SK-N-SH (cell line): ENCODE results near the gene HBG2. TPM values are rescaled to one million over a fixed set of nuclear protein-coding genes. Genes with fewer than 3 reads are reported as not detected.

Source experiments
- CTCF ChIA-PET: fragments of 300-600, 350-600 bp; formaldehyde crosslinking; extraction: SDS; loops from one replicate; lab custom pipeline; 2021; lab: Yijun Ruan, JAX
- POLR2A ChIA-PET: fragments of 350-600 bp; sonication (Branson Sonifier 250); formaldehyde crosslinking; extraction: SDS; loops from one replicate; lab custom pipeline; 2020; ENCODE audit warnings: antibody characterized with exemption, inconsistent platforms; lab: Yijun Ruan, JAX
- DNase-seq: peaks from one replicate; pipeline ENCODE4 v3.0.0; 2012
- H2AFZ ChIP-seq: fragments of 200-600 bp; sonication (generic); 2 replicates; pipeline ENCODE4 v1.8.1; 2016; ENCODE audit warnings: antibody characterized with exemption, mild to moderate bottlenecking, low read depth
- H3F3A ChIP-seq: fragments of 200-600 bp; sonication (generic); replicated peaks from 2 replicates; pipeline ENCODE3; 2016; ENCODE audit warnings: antibody characterized with exemption, mild to moderate bottlenecking; ENCODE audit not compliant: insufficient read depth
- H3K27ac ChIP-seq, 2 experiments: fragments of 200-500 bp in 1 of 2; fragments of 200-600 bp in 1 of 2; sonication (Bioruptor generic) in 1 of 2; sonication (generic), shearing (Covaris generic) in 1 of 2; 2 replicates each; pipeline versions ENCODE4 v1.5.1 to v1.6.1; 2014 to 2016; ENCODE audit warnings: low read depth in 2 of 2, inconsistent platforms in 1 of 2, low read length in 1 of 2, mild to moderate bottlenecking in 1 of 2, mixed read lengths in 1 of 2
- H3K27me3 ChIP-seq: fragments of 200-600 bp; sonication (generic), shearing (Covaris generic); 2 replicates; pipeline ENCODE4 v1.6.1; 2016; ENCODE audit warnings: mixed run types; ENCODE audit not compliant: insufficient read depth
- H3K36me3 ChIP-seq, 2 experiments: fragments of 200-500 bp in 1 of 2; fragments of 200-600 bp in 1 of 2; sonication (Bioruptor generic) in 1 of 2; sonication (generic) in 1 of 2; replicated peaks in 1 of 2; 2 replicates each; pipeline versions ENCODE3 to v1.5.1; 2014 to 2016; ENCODE audit warnings: low read length in 1 of 2, mild to moderate bottlenecking in 1 of 2; ENCODE audit not compliant: insufficient read depth in 2 of 2, control insufficient read depth in 1 of 2
- H3K4me1 ChIP-seq, 2 experiments: fragments of 200-500 bp in 1 of 2; fragments of 200-600 bp in 1 of 2; sonication (Bioruptor generic) in 1 of 2; sonication (generic), shearing (Covaris generic) in 1 of 2; 2 replicates each; pipeline versions ENCODE4 v1.5.1 to v1.6.1; 2014 to 2016; ENCODE audit warnings: low read depth in 1 of 2, low read length in 1 of 2, mixed run types in 1 of 2; ENCODE audit not compliant: insufficient read depth in 2 of 2, control insufficient read depth in 1 of 2
- H3K4me2 ChIP-seq: fragments of 200-600 bp; sonication (generic), shearing (Covaris generic); 2 replicates; pipeline ENCODE4 v1.6.1; 2017; ENCODE audit warnings: mixed run types
- H3K4me3 ChIP-seq, 2 experiments: fragments of 200-500 bp in 1 of 2; fragments of 200-600 bp in 1 of 2; sonication (Bioruptor generic) in 1 of 2; sonication (generic), shearing (Covaris generic) in 1 of 2; 2 replicates each; pipeline versions ENCODE4 v1.5.1 to v1.8.1; 2014 to 2016; ENCODE audit warnings: low read depth in 2 of 2, inconsistent platforms in 1 of 2, low read length in 1 of 2, mild to moderate bottlenecking in 1 of 2, mixed read lengths in 1 of 2, moderate library complexity in 1 of 2
- H3K79me2 ChIP-seq: fragments of 200-600 bp; sonication (generic); 2 replicates; pipeline ENCODE4 v1.8.1; 2017; ENCODE audit warnings: mild to moderate bottlenecking; ENCODE audit not compliant: insufficient read depth
- H3K9ac ChIP-seq: fragments of 200-600 bp; sonication (generic); 2 replicates; pipeline ENCODE4 v1.6.1; 2017; ENCODE audit warnings: mixed run types
- H3K9me2 ChIP-seq: fragments of 200-600 bp; sonication (generic); 2 replicates; pipeline ENCODE4 v1.6.1; 2017; ENCODE audit warnings: mixed run types
- H3K9me3 ChIP-seq: fragments of 200-600 bp; sonication (generic); 2 replicates; pipeline ENCODE4 v1.6.1; 2017; ENCODE audit warnings: mixed run types, mild to moderate bottlenecking, moderate library complexity
- H4K20me1 ChIP-seq: fragments of 200-600 bp; sonication (generic); 2 replicates; pipeline ENCODE4 v1.6.1; 2017; ENCODE audit warnings: mild to moderate bottlenecking, mixed run types; ENCODE audit not compliant: insufficient read depth
- CHD2 ChIP-seq: fragments of 150-350 bp; IDR thresholded peaks from 2 replicates; pipeline ENCODE4 v1.6.1; 2018; ENCODE audit warnings: low read length; ENCODE audit not compliant: partially characterized antibody
- EZH2phosphoT487 ChIP-seq: fragments of 200-600 bp; sonication (generic); IDR thresholded peaks from 2 replicates; pipeline ENCODE4 v1.6.1; 2017; ENCODE audit warnings: low read depth, mixed run types, mild to moderate bottlenecking, antibody characterized with exemption, moderate library complexity, borderline replicate concordance
- FOSL2 ChIP-seq: IDR thresholded peaks from 2 replicates; pipeline ENCODE4 v1.4.0; 2012; ENCODE audit warnings: low read depth, mild to moderate bottlenecking, moderate library complexity, borderline replicate concordance
- FOXJ3 ChIP-seq: sonication (generic); formaldehyde crosslinking; IDR thresholded peaks from 2 replicates; pipeline ENCODE4 v1.5.1; 2020; ENCODE audit warnings: mild to moderate bottlenecking, missing genetic modification reagents
- GABPA ChIP-seq: IDR thresholded peaks from 2 replicates; pipeline ENCODE4 v1.4.0; 2012; ENCODE audit warnings: low read depth, mild to moderate bottlenecking
- IRF3 ChIP-seq: fragments of 150-350 bp; IDR thresholded peaks from 2 replicates; pipeline ENCODE4 v1.6.1; 2016; ENCODE audit warnings: mild to moderate bottlenecking, low read depth, low read length
- MXI1 ChIP-seq: IDR thresholded peaks from 2 replicates; pipeline ENCODE4 v1.6.1; 2012; ENCODE audit warnings: mild to moderate bottlenecking, low read depth, low read length, improper control_type of control experiment
- NRF1 ChIP-seq: IDR thresholded peaks from 2 replicates; pipeline ENCODE4 v1.6.1; 2012; ENCODE audit warnings: low read depth, mild to moderate bottlenecking, low read length
- RAD21 ChIP-seq: IDR thresholded peaks from 2 replicates; pipeline ENCODE4 v1.6.1; 2012; ENCODE audit warnings: mild to moderate bottlenecking, low read length
- REST ChIP-seq: IDR thresholded peaks from 2 replicates; pipeline ENCODE4 v1.6.1; 2012; ENCODE audit warnings: mild to moderate bottlenecking, low read depth, low read length, moderate library complexity
- RFX5 ChIP-seq: IDR thresholded peaks from 2 replicates; pipeline ENCODE4 v1.6.1; 2012; ENCODE audit warnings: mild to moderate bottlenecking, improper control_type of control experiment, low read length
- RXRA ChIP-seq: IDR thresholded peaks from 2 replicates; pipeline ENCODE4 v1.4.0; 2012; ENCODE audit warnings: low read depth, mild to moderate bottlenecking, borderline replicate concordance
- SIN3A ChIP-seq: IDR thresholded peaks from 2 replicates; pipeline ENCODE4 v1.6.1; 2012; ENCODE audit warnings: low read depth, mild to moderate bottlenecking, low read length, moderate library complexity, borderline replicate concordance
- SMC3 ChIP-seq: IDR thresholded peaks from 2 replicates; pipeline ENCODE4 v1.6.1; 2012; ENCODE audit warnings: low read depth, low read length, improper control_type of control experiment
- TEAD4 ChIP-seq: IDR thresholded peaks from 2 replicates; pipeline ENCODE4 v1.4.0; 2012; ENCODE audit warnings: mild to moderate bottlenecking, borderline replicate concordance; ENCODE audit not compliant: insufficient read depth
- USF2 ChIP-seq: fragments of 150-350 bp; IDR thresholded peaks from 2 replicates; pipeline ENCODE4 v1.6.1; 2017; ENCODE audit warnings: antibody characterized with exemption, low read length, low read depth, borderline replicate concordance
- YY1 ChIP-seq: IDR thresholded peaks from 2 replicates; pipeline ENCODE4 v1.4.0; 2012; ENCODE audit warnings: low read depth, mild to moderate bottlenecking
- WGBS: methylation state at CpG from one replicate; pipeline ENCODE4 v1.1.6; 2017; ENCODE audit warnings: low lambda C conversion rate; 5-methylcytosine and 5-hydroxymethylcytosine counted together
- polyA plus RNA-seq, 3 experiments: library from polyadenylated mRNA; depleted of rRNA; stranded (reverse); fragments of >200 nt; gene quantifications; 2 replicates each; pipeline ENCODE4 v1.2.3, GENCODE V29; 2012

Gene HBG2
- polyA plus RNA-seq, 1 of the 3 experiments (the other 2 are of a cell fraction): 0.33 TPM

- Histone ChIP-seq H3K27me3 (no peaks in the 10 kb centered on the region), H3K9me3 (no peaks in the 10 kb centered on the region), H3K9me2 (no peaks in the 10 kb centered on the region), H3F3A (no peaks in the 10 kb centered on the region), H3K27ac (no peak within 1 kb of the TSS), H3K4me1 (no peaks in the 10 kb centered on the region), H3K79me2 (no peaks in the 10 kb centered on the region), H4K20me1 (no peaks in the 10 kb centered on the region), H3K36me3 (no peaks in the 10 kb centered on the region), H2AFZ (no peak within 1 kb of the TSS), H3K4me2 (no peak within 1 kb of the TSS), H3K9ac (no peak within 1 kb of the TSS), H3K4me3 (no peak within 1 kb of the TSS)
- 24% methylated on average over 3 of the region's 3 CpGs for WGBS
- ChIA-PET CTCF (no interaction called here), POLR2A (no interaction called here)
- TF ChIP-seq FOSL2: no peak
- no peak for TF ChIP-seq EZH2phosphoT487
- TF ChIP-seq MXI1: no peak
- TF ChIP-seq YY1: no peak
- TF ChIP-seq REST: no peak
- no peak for TF ChIP-seq TEAD4
- TF ChIP-seq SIN3A: no peak
- TF ChIP-seq SMC3: no peak
- TF ChIP-seq RXRA: no peak
- DNase-seq: no peak
Measured at GRCh38 chr11:5226732-5227310, 27.8 kb downstream of the HBG2 start, which contains the start of gene HBB. TSS of gene HBB (minus strand) at chr11:5227071. CDS start at chr11:5227021, 50 bp downstream.

- no peaks in the 10 kb centered on the region for H3K27me3 ChIP-seq
- no peaks in the 10 kb centered on the region for H3K9me3 ChIP-seq
- no peaks in the 10 kb centered on the region for H3F3A ChIP-seq
- 6% methylated on average over 2 of the region's 2 CpGs for WGBS
- no peak overlapping the region for H3K4me3 ChIP-seq
- no peaks in the 10 kb centered on the region for H4K20me1 ChIP-seq
- no peak for DNase-seq
- no peak for TF ChIP-seq IRF3
- no peak for TF ChIP-seq RFX5
- TF ChIP-seq USF2: no peak
- no peak for TF ChIP-seq RAD21
- TF ChIP-seq FOXJ3: no peak
- TF ChIP-seq SIN3A: no peak
- no peak for TF ChIP-seq GABPA
- no peak for TF ChIP-seq CHD2
- TF ChIP-seq NRF1: no peak
- no peaks in the 10 kb centered on the region for H3K79me2 ChIP-seq
- H2AFZ ChIP-seq: no peak overlapping the region
- no peak overlapping the region for H3K27ac ChIP-seq
- no peak overlapping the region for H3K9ac ChIP-seq
- H3K9me2 ChIP-seq: no peaks in the 10 kb centered on the region
- no peaks in the 10 kb centered on the region for H3K4me1 ChIP-seq
- ChIA-PET CTCF (no interaction called here), POLR2A (no interaction called here)
- H3K36me3 ChIP-seq: no peaks in the 10 kb centered on the region
- H3K4me2 ChIP-seq: no peak overlapping the region
Measured at GRCh38 chr11:5225480-5225871, 29.1 kb downstream of the HBG2 start.
